ENCODE results near the gene S100Z. TPM values are rescaled to one million over a fixed set of nuclear protein-coding genes. Genes with fewer than 3 reads are reported as not detected.

Gene S100Z
- total RNA-seq, 1 experiment from 2014 or later = not detected

- H3K9me3 ChIP-seq (ENCODE audit: control insufficient read depth, insufficient read depth, low read depth, low read length) = no peaks in the 10 kb centered on the region
- no peaks in the 10 kb centered on the region for H3K36me3 ChIP-seq (ENCODE audit: control insufficient read depth, insufficient read depth, low read length)
- TF ChIP-seq SIN3A (IDR thresholded peaks at IDR 0.05; ENCODE audit: borderline replicate concordance, insufficient read depth, low read depth, low read length) (no peak), CTCF (IDR thresholded peaks at IDR 0.05) (no peak), TCF7L2 (IDR thresholded peaks at IDR 0.05; ENCODE audit: low read depth, low read length) (no peak), POLR2AphosphoS5 (IDR thresholded peaks at IDR 0.05; ENCODE audit: low read depth, low read length) (no peak), REST (IDR thresholded peaks at IDR 0.05; ENCODE audit: insufficient read depth in 1 of 2, low read depth in 2 of 2, low read length in 1 of 2) (no peak)
- H3K27ac ChIP-seq (ENCODE audit: low read length) = no peak overlapping the region
- ChIA-PET CTCF (no interaction called here), POLR2A (no interaction called here)
- no TSS peak for BruUV-seq (replicated peaks)
- in situ Hi-C loops (cut with HindIII; ENCODE audit: low pct_unique_long_range_greater_than_20kb, low sequenced_read_pairs) (no loop called here), intact Hi-C loops (cut with micrococcal nuclease; ENCODE audit: unreplicated experiment) (no loop called here)
- no peak overlapping the region for H3K4me3 ChIP-seq (ENCODE audit: low read depth in 2 of 2, low read length in 2 of 2)
- H3K4me1 ChIP-seq (ENCODE audit: control insufficient read depth, insufficient read depth, low read length) = no peaks in the 10 kb centered on the region
- peaks cover 2% of the 10 kb centered on the region; the same call in 1 of the 2 replicates for H3K27me3 ChIP-seq (ENCODE audit: control insufficient read depth, insufficient read depth, low read length)
- DNase-seq (ENCODE audit: low read depth, low spot score) (no peak), ATAC-seq (no peak)
Observed at GRCh38 chr5:76927961-76928360, 78.1 kb downstream of the S100Z start.

GRCh38 chr5:76930083-76930482, 80.3 kb downstream of the S100Z start:
- Histone ChIP-seq H3K9me3 (ENCODE audit: control insufficient read depth, insufficient read depth, low read depth, low read length) (no peaks in the 10 kb centered on the region), H3K4me3 (ENCODE audit: low read depth in 2 of 2, low read length in 2 of 2) (no peak overlapping the region), H3K27me3 (ENCODE audit: control insufficient read depth, insufficient read depth, low read length) (peaks cover 2% of the 10 kb centered on the region; the same call in 1 of the 2 replicates), H3K27ac (ENCODE audit: low read length) (no peak overlapping the region), H3K36me3 (ENCODE audit: control insufficient read depth, insufficient read depth, low read length) (no peaks in the 10 kb centered on the region), H3K4me1 (ENCODE audit: control insufficient read depth, insufficient read depth, low read length) (no peaks in the 10 kb centered on the region)
- BruUV-seq (replicated peaks) = no TSS peak
- in situ Hi-C loops (cut with HindIII; ENCODE audit: low pct_unique_long_range_greater_than_20kb, low sequenced_read_pairs) = no loop called here
- ATAC-seq = no peak
- DNase-seq (ENCODE audit: low read depth, low spot score) = no peak
- ChIA-PET POLR2A (no interaction called here), CTCF (interaction anchor here (0.6 kb wide), 1 partner anchor 800 kb away, joined by 7 read pairs; no protein-coding TSS in a partner anchor)
- intact Hi-C loops (cut with micrococcal nuclease; ENCODE audit: unreplicated experiment) = no loop called here
- TF ChIP-seq REST (IDR thresholded peaks at IDR 0.05; ENCODE audit: insufficient read depth in 1 of 2, low read depth in 2 of 2, low read length in 1 of 2) (no peak), CTCF (IDR thresholded peaks at IDR 0.05) (no peak), TCF7L2 (IDR thresholded peaks at IDR 0.05; ENCODE audit: low read depth, low read length) (no peak), SIN3A (IDR thresholded peaks at IDR 0.05; ENCODE audit: borderline replicate concordance, insufficient read depth, low read depth, low read length) (no peak), POLR2AphosphoS5 (IDR thresholded peaks at IDR 0.05; ENCODE audit: low read depth, low read length) (no peak)

Data from Panc1 (cell line).